ENCODE data around the gene NEDD9. TPM values are rescaled to one million over a fixed set of nuclear protein-coding genes. Genes with fewer than 3 reads are reported as not detected.
A peak's percentile ranks its signal among the peaks of the same experiment; 100 is the strongest.

The NEDD9 gene
- total RNA-seq: 10 to 100 TPM; 19.1 to 31.6 (median 31.5) TPM

- no peaks in the 10 kb centered on the region for H3K9me3 Mint-ChIP-seq
- peak within 1 kb of the TSS; percentile 93 for H3K4me3 Mint-ChIP-seq
- ATAC-seq (peak; percentile 98 to 99), DNase-seq (peak; percentile 91)
- H3K36me3 Mint-ChIP-seq (ENCODE audit: insufficient read depth): peaks cover 6% of the 10 kb centered on the region
- no peaks in the 10 kb centered on the region for H3K27me3 Mint-ChIP-seq (ENCODE audit: low read depth)
- H3K4me1 Mint-ChIP-seq (ENCODE audit: low read depth): peaks cover 68% of the 10 kb centered on the region
Observed at GRCh38 chr6:11232193-11232769, at the start of gene NEDD9. NEDD9 (minus strand) TSS chr6:11232668; CDS start chr6:11232515, 153 bp downstream.

GRCh38 chr6:11282245-11282644 lies 49.8 kb upstream of the NEDD9 start:
- DNase-seq (no peak), ATAC-seq (no peak)
- Mint-ChIP-seq H3K4me3 (no peak overlapping the region), H3K27me3 (ENCODE audit: low read depth) (no peaks in the 10 kb centered on the region), H3K9me3 (no peaks in the 10 kb centered on the region), H3K4me1 (ENCODE audit: low read depth) (peaks cover 31% of the 10 kb centered on the region), H3K36me3 (ENCODE audit: insufficient read depth) (peaks cover 21% of the 10 kb centered on the region)

- no peaks in the 10 kb centered on the region for H3K27me3 Mint-ChIP-seq (ENCODE audit: low read depth)
- no peak overlapping the region for H3K4me3 Mint-ChIP-seq
- H3K36me3 Mint-ChIP-seq (ENCODE audit: insufficient read depth): peaks cover 19% of the 10 kb centered on the region
- DNase-seq (no peak), ATAC-seq (no peak)
- peaks cover 47% of the 10 kb centered on the region for H3K4me1 Mint-ChIP-seq (ENCODE audit: low read depth)
- H3K9me3 Mint-ChIP-seq: no peaks in the 10 kb centered on the region
Observed at GRCh38 chr6:11280394-11280793, 47.9 kb upstream of the NEDD9 start.

GRCh38 chr6:11279284-11279689 lies 46.8 kb upstream of the NEDD9 start:
- Mint-ChIP-seq H3K4me3 (no peak overlapping the region), H3K4me1 (ENCODE audit: low read depth) (peaks cover 56% of the 10 kb centered on the region), H3K9me3 (no peaks in the 10 kb centered on the region), H3K36me3 (ENCODE audit: insufficient read depth) (peaks cover 22% of the 10 kb centered on the region), H3K27me3 (ENCODE audit: low read depth) (no peaks in the 10 kb centered on the region)
- DNase-seq (no peak), ATAC-seq (no peak)

GRCh38 chr6:11278207-11278559 lies 45.7 kb upstream of the NEDD9 start:
- DNase-seq (peak; percentile 18), ATAC-seq (peak; percentile 69 to 78)
- Mint-ChIP-seq H3K4me3 (peak overlapping the region; percentile 53), H3K27me3 (ENCODE audit: low read depth) (no peaks in the 10 kb centered on the region), H3K36me3 (ENCODE audit: insufficient read depth) (peaks cover 27% of the 10 kb centered on the region), H3K4me1 (ENCODE audit: low read depth) (peaks cover 56% of the 10 kb centered on the region), H3K9me3 (no peaks in the 10 kb centered on the region)

GRCh38 chr6:11277275-11278206 lies 45.1 kb upstream of the NEDD9 start:
- ATAC-seq: peak; percentile 63 to 68
- peaks cover 56% of the 10 kb centered on the region for H3K4me1 Mint-ChIP-seq (ENCODE audit: low read depth)

GRCh38 chr6:11276911-11277274 lies 44.4 kb upstream of the NEDD9 start:
- no peak for ATAC-seq
- Mint-ChIP-seq H3K4me3 (no peak overlapping the region), H3K9me3 (no peaks in the 10 kb centered on the region), H3K4me1 (ENCODE audit: low read depth) (peaks cover 56% of the 10 kb centered on the region), H3K27me3 (ENCODE audit: low read depth) (no peaks in the 10 kb centered on the region), H3K36me3 (ENCODE audit: insufficient read depth) (peaks cover 37% of the 10 kb centered on the region)
- DNase-seq: no peak

More at GRCh38 chr6:11277275-11278206, 45.1 kb upstream of the NEDD9 start:
- H3K27me3 Mint-ChIP-seq (ENCODE audit: low read depth): no peaks in the 10 kb centered on the region
- H3K36me3 Mint-ChIP-seq (ENCODE audit: insufficient read depth): peaks cover 31% of the 10 kb centered on the region
- DNase-seq: no peak
- peak overlapping the region; percentile 53 for H3K4me3 Mint-ChIP-seq
- H3K9me3 Mint-ChIP-seq: no peaks in the 10 kb centered on the region

- Mint-ChIP-seq H3K27me3 (ENCODE audit: low read depth) (no peaks in the 10 kb centered on the region), H3K36me3 (ENCODE audit: insufficient read depth) (peaks cover 39% of the 10 kb centered on the region), H3K4me1 (ENCODE audit: low read depth) (peaks cover 56% of the 10 kb centered on the region), H3K4me3 (peak overlapping the region; percentile 0), H3K9me3 (no peaks in the 10 kb centered on the region)
- no peak for DNase-seq
- ATAC-seq: no peak
Observed at GRCh38 chr6:11276228-11276627, 43.8 kb upstream of the NEDD9 start.

GRCh38 chr6:11275598-11275997 lies 43.1 kb upstream of the NEDD9 start:
- DNase-seq (no peak), ATAC-seq (peak; percentile 67 to 71)
- Mint-ChIP-seq H3K4me3 (peak overlapping the region; percentile 38), H3K9me3 (no peaks in the 10 kb centered on the region), H3K27me3 (ENCODE audit: low read depth) (no peaks in the 10 kb centered on the region), H3K4me1 (ENCODE audit: low read depth) (peaks cover 54% of the 10 kb centered on the region), H3K36me3 (ENCODE audit: insufficient read depth) (peaks cover 39% of the 10 kb centered on the region)

GRCh38 chr6:11273406-11274065 lies 41.1 kb upstream of the NEDD9 start:
- DNase-seq: no peak
- peaks cover 44% of the 10 kb centered on the region for H3K4me1 Mint-ChIP-seq (ENCODE audit: low read depth)

GRCh38 chr6:11272491-11273192 lies 40.2 kb upstream of the NEDD9 start:
- H3K36me3 Mint-ChIP-seq (ENCODE audit: insufficient read depth): peaks cover 32% of the 10 kb centered on the region
- H3K4me3 Mint-ChIP-seq: no peak overlapping the region
- H3K27me3 Mint-ChIP-seq (ENCODE audit: low read depth): no peaks in the 10 kb centered on the region
- no peaks in the 10 kb centered on the region for H3K9me3 Mint-ChIP-seq
- DNase-seq (no peak), ATAC-seq (no peak)
- peaks cover 35% of the 10 kb centered on the region for H3K4me1 Mint-ChIP-seq (ENCODE audit: low read depth)

More at GRCh38 chr6:11273406-11274065, 41.1 kb upstream of the NEDD9 start:
- Mint-ChIP-seq H3K27me3 (ENCODE audit: low read depth) (no peaks in the 10 kb centered on the region), H3K9me3 (no peaks in the 10 kb centered on the region), H3K4me3 (no peak overlapping the region), H3K36me3 (ENCODE audit: insufficient read depth) (peaks cover 37% of the 10 kb centered on the region)
- no peak for ATAC-seq

- H3K9me3 Mint-ChIP-seq: no peaks in the 10 kb centered on the region
- peaks cover 32% of the 10 kb centered on the region for H3K36me3 Mint-ChIP-seq (ENCODE audit: insufficient read depth)
- ATAC-seq: no peak
- no peak for DNase-seq
- H3K27me3 Mint-ChIP-seq (ENCODE audit: low read depth): no peaks in the 10 kb centered on the region
- no peak overlapping the region for H3K4me3 Mint-ChIP-seq
- peaks cover 23% of the 10 kb centered on the region for H3K4me1 Mint-ChIP-seq (ENCODE audit: low read depth)
Observed at GRCh38 chr6:11271228-11272020, 39.0 kb upstream of the NEDD9 start.

All from activated T-cell treated with anti-CD3 and anti-CD28 coated beads, Interleukin-2, amount 50 U/mL, for 4 hours (primary cell).